ENCODE measurements around the gene ADAMTS17.
"Not testable (repeated sequence)": the region's sequence is repeated elsewhere in the genome, so short reads cannot be mapped to it uniquely, and the experiment has no call there.

Gene ADAMTS17

DNA sequence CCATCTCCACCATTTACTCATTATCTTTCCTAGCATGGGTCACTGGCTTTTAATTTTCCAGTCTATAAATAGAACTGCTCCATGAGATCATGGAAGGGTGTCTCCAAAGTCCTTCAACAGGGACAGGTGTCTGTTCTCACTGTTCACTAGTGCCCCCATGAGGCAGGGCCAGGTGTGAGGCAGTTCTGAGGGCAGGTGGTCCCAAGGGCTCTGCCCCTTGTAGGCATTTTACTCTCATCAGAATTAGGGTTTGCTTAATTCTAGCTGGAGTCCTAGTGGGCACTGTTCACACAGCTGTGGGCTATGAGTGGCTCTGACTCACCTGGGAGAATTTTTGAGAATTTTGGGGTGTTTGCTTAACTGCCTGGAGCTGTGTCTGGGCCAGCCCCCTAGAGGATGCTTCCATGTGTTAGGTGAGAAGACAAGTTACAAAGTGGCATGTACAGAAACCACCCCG lies 360.6 kb downstream of the ADAMTS17 start:
- ChIA-PET CTCF (no interaction called here), POLR2A (no interaction called here)
- TF ChIP-seq, protein P1, sequence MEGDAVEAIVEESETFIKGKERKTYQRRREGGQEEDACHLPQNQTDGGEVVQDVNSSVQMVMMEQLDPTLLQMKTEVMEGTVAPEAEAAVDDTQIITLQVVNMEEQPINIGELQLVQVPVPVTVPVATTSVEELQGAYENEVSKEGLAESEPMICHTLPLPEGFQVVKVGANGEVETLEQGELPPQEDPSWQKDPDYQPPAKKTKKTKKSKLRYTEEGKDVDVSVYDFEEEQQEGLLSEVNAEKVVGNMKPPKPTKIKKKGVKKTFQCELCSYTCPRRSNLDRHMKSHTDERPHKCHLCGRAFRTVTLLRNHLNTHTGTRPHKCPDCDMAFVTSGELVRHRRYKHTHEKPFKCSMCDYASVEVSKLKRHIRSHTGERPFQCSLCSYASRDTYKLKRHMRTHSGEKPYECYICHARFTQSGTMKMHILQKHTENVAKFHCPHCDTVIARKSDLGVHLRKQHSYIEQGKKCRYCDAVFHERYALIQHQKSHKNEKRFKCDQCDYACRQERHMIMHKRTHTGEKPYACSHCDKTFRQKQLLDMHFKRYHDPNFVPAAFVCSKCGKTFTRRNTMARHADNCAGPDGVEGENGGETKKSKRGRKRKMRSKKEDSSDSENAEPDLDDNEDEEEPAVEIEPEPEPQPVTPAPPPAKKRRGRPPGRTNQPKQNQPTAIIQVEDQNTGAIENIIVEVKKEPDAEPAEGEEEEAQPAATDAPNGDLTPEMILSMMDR (IDR thresholded peaks at IDR 0.05; ENCODE audit: control extremely low read depth, extremely low read depth, low read depth, missing control alignments): no peak
- DNase-seq (ENCODE audit: extremely low spot score): no peak

DNA sequence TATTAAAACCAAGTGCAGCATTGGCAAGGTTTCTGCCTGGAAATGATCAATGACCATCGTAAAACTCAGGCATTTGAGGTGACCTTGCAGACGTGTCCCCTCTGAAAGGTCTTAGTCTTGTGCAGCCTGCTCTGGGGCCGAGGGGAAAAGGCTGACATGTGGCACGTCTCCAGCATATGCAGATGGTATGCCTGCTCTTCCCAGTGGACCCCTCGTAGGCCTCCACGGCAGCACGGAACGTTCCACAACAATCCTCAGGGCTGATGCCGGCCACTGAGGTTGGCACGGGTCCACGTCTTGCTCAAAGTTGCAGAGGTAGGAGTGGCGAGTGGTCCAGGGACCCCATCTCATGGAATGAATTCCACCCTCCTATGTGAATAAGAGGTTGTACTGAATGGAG lies 361.0 kb downstream of the ADAMTS17 start:
- ChIA-PET POLR2A (no interaction called here), CTCF (no interaction called here)
- TF ChIP-seq, protein P1 (IDR thresholded peaks at IDR 0.05; ENCODE audit: control extremely low read depth, extremely low read depth, low read depth, missing control alignments): no peak
- DNase-seq (ENCODE audit: extremely low spot score): no peak

DNA sequence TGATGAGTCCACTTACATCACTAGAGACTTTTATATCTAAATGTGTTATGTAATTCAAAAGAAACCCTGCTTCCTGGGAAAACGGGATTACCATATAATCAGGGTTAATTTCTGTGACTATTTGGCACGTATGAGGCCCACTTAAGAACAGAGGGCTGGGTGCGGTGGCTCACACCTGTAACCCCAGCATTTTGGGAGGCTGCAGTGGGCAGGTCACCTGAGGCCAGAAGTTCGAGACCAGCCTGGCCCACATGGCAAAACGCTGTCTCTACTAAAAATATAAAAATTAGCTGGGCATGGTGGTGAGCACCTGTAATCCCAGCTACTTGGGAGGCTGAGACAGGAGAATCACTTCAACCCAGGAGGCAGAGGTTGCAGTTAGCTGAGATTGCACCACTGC lies 361.9 kb downstream of the ADAMTS17 start:
- CTCF ChIA-PET; POLR2A ChIA-PET; DNase-seq (ENCODE audit: extremely low spot score): not testable (repeated sequence)

DNA sequence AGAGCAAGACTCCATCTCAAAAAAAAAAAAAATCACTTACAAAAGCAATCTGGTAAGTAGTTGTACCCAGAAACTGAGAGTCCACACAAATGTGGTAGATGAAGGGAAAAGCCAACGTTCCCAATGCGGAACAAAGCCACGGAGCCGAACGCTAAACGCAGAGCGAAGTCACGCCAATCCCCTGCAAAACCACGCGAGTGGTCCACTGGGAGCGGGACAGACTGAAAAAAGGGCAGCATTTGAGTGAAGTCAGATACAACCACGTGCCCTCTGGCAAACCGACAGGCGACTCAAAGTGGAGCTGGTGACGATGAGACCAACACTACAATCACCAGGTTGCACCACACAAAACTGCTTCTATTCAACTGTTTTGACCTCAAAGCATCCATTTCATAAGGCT lies 362.4 kb downstream of the ADAMTS17 start:
- POLR2A ChIA-PET: no interaction called here
- CTCF ChIA-PET: no interaction called here
- TF ChIP-seq, protein P1 (IDR thresholded peaks at IDR 0.05; ENCODE audit: control extremely low read depth, extremely low read depth, low read depth, missing control alignments): no peak
- DNase-seq (ENCODE audit: extremely low spot score): no peak

DNA sequence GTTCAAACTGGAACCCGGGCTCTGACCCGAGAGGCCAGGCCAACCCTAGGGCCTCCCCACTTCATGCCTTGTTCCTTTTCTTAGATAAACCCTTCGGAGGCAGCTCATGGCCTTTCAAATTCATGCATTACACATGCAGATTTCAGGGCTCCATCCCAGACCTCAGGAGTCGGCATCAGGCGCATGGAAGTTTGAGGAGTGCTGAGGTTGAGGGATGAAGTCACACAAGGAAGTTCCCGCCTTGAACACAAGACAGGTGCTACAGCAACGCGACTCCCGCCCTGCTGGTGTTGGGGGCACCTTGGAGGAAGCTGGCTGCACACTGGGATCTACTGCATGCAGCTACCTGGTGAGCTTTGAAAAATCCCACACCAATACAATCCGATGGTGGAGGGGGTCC lies 363.3 kb downstream of the ADAMTS17 start:
- ChIA-PET POLR2A (no interaction called here), CTCF (no interaction called here)
- TF ChIP-seq, protein P1 (IDR thresholded peaks at IDR 0.05; ENCODE audit: control extremely low read depth, extremely low read depth, low read depth, missing control alignments): no peak
- DNase-seq (ENCODE audit: extremely low spot score): no peak

DNA sequence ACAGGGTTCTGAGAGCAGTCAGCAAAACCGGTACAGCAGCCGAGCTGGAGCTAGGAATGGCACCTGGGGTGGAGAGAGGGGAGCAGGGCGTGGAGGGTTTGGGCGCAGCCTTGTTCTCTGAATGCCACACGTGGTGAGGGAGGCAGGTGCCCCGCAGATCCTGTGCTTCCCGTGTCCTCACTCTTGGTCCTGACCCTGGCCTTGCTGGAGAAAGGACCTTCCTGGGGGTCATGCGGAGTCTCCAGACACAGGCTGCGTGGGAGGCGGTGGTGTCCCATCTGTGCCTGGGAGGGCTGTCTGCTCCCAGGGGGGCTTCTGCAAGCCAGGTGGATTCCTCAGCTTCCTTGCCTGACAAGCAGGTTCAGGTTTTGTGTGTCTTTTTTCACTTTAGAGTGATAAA lies 363.8 kb downstream of the ADAMTS17 start:
- POLR2A ChIA-PET: no interaction called here
- CTCF ChIA-PET: no interaction called here
- TF ChIP-seq, protein P1 (IDR thresholded peaks at IDR 0.05; ENCODE audit: control extremely low read depth, extremely low read depth, low read depth, missing control alignments): no peak
- DNase-seq (ENCODE audit: extremely low spot score): no peak

DNA sequence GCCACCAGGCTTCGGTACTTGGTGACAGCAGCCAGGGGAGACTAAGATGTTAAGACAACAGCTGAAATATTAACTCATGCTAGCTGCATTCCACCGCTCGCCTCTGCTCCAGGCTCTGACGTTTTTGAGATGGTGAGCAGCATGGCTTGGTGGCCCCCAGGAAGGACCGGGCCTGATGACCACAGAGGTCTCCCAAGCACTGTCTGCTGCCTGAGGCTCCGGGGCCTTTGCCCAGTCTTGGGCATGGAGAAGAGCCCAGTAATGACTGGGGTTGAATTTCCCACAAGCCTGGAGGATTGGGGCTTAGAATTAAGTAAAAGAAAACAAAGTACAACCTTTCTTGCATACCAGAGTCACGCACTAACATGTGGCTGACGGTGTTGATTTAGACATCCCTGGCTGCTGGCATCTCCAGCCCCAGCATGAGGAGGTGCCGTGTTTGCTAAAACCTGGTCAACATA lies 364.9 kb downstream of the ADAMTS17 start:
- CTCF ChIA-PET: no interaction called here
- TF ChIP-seq, protein P1 (IDR thresholded peaks at IDR 0.05; ENCODE audit: control extremely low read depth, extremely low read depth, low read depth, missing control alignments): no peak
- DNase-seq (ENCODE audit: extremely low spot score): no peak
- POLR2A ChIA-PET: no interaction called here

Data from GM10248 (cell line).